ELF-1 (cell line): Measurements from ENCODE around the gene PARVB.
"Not testable (repeated sequence)": the region's sequence is repeated elsewhere in the genome, so short reads cannot be mapped to it uniquely, and the experiment has no call there.

ENCODE experiments used
- DNase-seq: peaks from one replicate; pipeline ENCODE4 v3.0.0-alpha.2; 2016; ENCODE audit warnings: low read depth, low spot score

The PARVB gene

GRCh38 chr22:43998679-43999264 lies 25.3 kb upstream of the PARVB start:
- DNase-seq = no peak

- no peak for DNase-seq
Observed at GRCh38 chr22:43999378-43999777, 24.7 kb upstream of the PARVB start.

GRCh38 chr22:44000123-44000522 lies 24.0 kb upstream of the PARVB start:
- DNase-seq = no peak

GRCh38 chr22:44001521-44001920 lies 22.6 kb upstream of the PARVB start:
- no peak for DNase-seq

GRCh38 chr22:44002324-44002723 lies 21.8 kb upstream of the PARVB start:
- no peak for DNase-seq

GRCh38 chr22:44002997-44003396 lies 21.1 kb upstream of the PARVB start:
- no peak for DNase-seq

GRCh38 chr22:44003405-44004103 lies 20.5 kb upstream of the PARVB start:
- DNase-seq = peak; percentile 32

- DNase-seq = no peak
Observed at GRCh38 chr22:44004104-44004460, 20.0 kb upstream of the PARVB start.

- DNase-seq = no peak
Observed at GRCh38 chr22:44005524-44005923, 18.6 kb upstream of the PARVB start.

GRCh38 chr22:44012162-44012561 lies 11.9 kb upstream of the PARVB start:
- no peak for DNase-seq

- DNase-seq = no peak
Observed at GRCh38 chr22:44012591-44012990, 11.5 kb upstream of the PARVB start.

GRCh38 chr22:44014241-44014640 lies 9.9 kb upstream of the PARVB start:
- no peak for DNase-seq

GRCh38 chr22:44016586-44016985 lies 7.5 kb upstream of the PARVB start:
- DNase-seq = not testable (repeated sequence)

- no peak for DNase-seq
Observed at GRCh38 chr22:44018594-44018993, 5.5 kb upstream of the PARVB start.

- no peak for DNase-seq
Observed at GRCh38 chr22:44019416-44019815, 4.7 kb upstream of the PARVB start.

- no peak for DNase-seq
Observed at GRCh38 chr22:44019846-44020245, 4.3 kb upstream of the PARVB start.

- DNase-seq = peak; percentile 6
Observed at GRCh38 chr22:44020981-44021380, 3.1 kb upstream of the PARVB start.

GRCh38 chr22:44023404-44024287 lies 456 bp upstream of the PARVB start:
- peak; percentile 43 for DNase-seq

- peak; percentile 8 for DNase-seq
Observed at GRCh38 chr22:44025171-44026065, 1.3 kb downstream of the PARVB start.

- DNase-seq = peak; percentile 26
Observed at GRCh38 chr22:44026066-44026629, 2.0 kb downstream of the PARVB start.
